HepG2 (cell line): ENCODE results near the gene ASIC3. TPM values are rescaled to one million over a fixed set of nuclear protein-coding genes. Genes with fewer than 3 reads are reported as not detected.

Experiments used
- ATF6 ChIP-seq: sonication (generic); formaldehyde crosslinking; conservative IDR thresholded peaks from 2 replicates; pipeline ENCODE4 v1.4.0; 2020; ENCODE audit warnings: missing genetic modification reagents
- BCL3 ChIP-seq: sonication (generic); formaldehyde crosslinking; IDR thresholded peaks from 2 replicates; pipeline ENCODE4 v1.5.1; 2020; ENCODE audit warnings: mild to moderate bottlenecking, missing genetic modification reagents, moderate library complexity
- CBX5 ChIP-seq: sonication (generic); formaldehyde crosslinking; IDR thresholded peaks from 2 replicates; pipeline ENCODE4 v1.4.0; 2020; ENCODE audit warnings: missing genetic modification reagents, borderline replicate concordance
- FOXP1 ChIP-seq, 2 experiments: fragments of 450-650 bp in 1 of 2; IDR thresholded peaks; 2 replicates each; pipeline ENCODE4 v1.6.1; 2017 to 2018; ENCODE audit warnings: antibody characterized with exemption in 1 of 2
- GATAD2A ChIP-seq: IDR thresholded peaks from 2 replicates; pipeline ENCODE4 v1.6.1; 2016
- HNRNPH1 ChIP-seq: fragments of 200-400 bp; formaldehyde crosslinking; optimal IDR thresholded peaks from 2 replicates; pipeline ENCODE3; 2017; ENCODE audit warnings: mild to moderate bottlenecking, low read depth, low read length
- IKZF1 ChIP-seq: fragments of 450-650 bp; IDR thresholded peaks from 2 replicates; pipeline ENCODE4 v1.7.1; 2016
- LBX2 ChIP-seq: sonication (generic); formaldehyde crosslinking; IDR thresholded peaks from 2 replicates; pipeline ENCODE4 v1.5.0; 2020; ENCODE audit warnings: missing genetic modification reagents, mild to moderate bottlenecking, borderline replicate concordance
- MAF1 ChIP-seq: sonication (generic); formaldehyde crosslinking; IDR thresholded peaks from 2 replicates; pipeline ENCODE4 v1.5.0; 2020; ENCODE audit warnings: missing genetic modification reagents, borderline replicate concordance
- MBD4 ChIP-seq: IDR thresholded peaks from 2 replicates; pipeline ENCODE4 v1.6.1; 2012; ENCODE audit warnings: low read length, inconsistent platforms, borderline replicate concordance
- PCBP2 ChIP-seq: fragments of 200-400 bp; formaldehyde crosslinking; optimal IDR thresholded peaks from 2 replicates; pipeline ENCODE3; 2018; ENCODE audit warnings: low read length, low read depth; ENCODE audit not compliant: poor library complexity, severe bottlenecking
- TMF1 ChIP-seq: sonication (generic); formaldehyde crosslinking; IDR thresholded peaks from 2 replicates; pipeline ENCODE4 v1.8.1; 2022; ENCODE audit warnings: low read depth, missing genetic modification reagents
- ZFP62 ChIP-seq: sonication (generic); formaldehyde crosslinking; IDR thresholded peaks from 2 replicates; pipeline ENCODE4 v1.4.0; 2020; ENCODE audit warnings: missing genetic modification reagents
- ZGPAT ChIP-seq: IDR thresholded peaks from 2 replicates; pipeline ENCODE4 v1.6.1; 2016; ENCODE audit warnings: mild to moderate bottlenecking
- ZKSCAN5 ChIP-seq: sonication (generic); formaldehyde crosslinking; IDR thresholded peaks from 2 replicates; pipeline ENCODE4 v1.5.1; 2020; ENCODE audit warnings: mild to moderate bottlenecking, missing genetic modification reagents
- ZNF3 ChIP-seq: IDR thresholded peaks from 2 replicates; pipeline ENCODE4 v1.7.0; 2017; ENCODE audit warnings: inconsistent platforms
- ZNF816 ChIP-seq: sonication (generic); formaldehyde crosslinking; IDR thresholded peaks from 2 replicates; pipeline ENCODE4 v1.8.0; 2022; ENCODE audit warnings: missing genetic modification reagents, mild to moderate bottlenecking, borderline replicate concordance
- polyA plus RNA-seq, 8 experiments: library from polyadenylated mRNA; depleted of rRNA in 3 of 8; stranded (reverse) in 7 of 8; unstranded in 1 of 8; fragments of >200 nt; fragmentation: Illumina TruSeq in 4 of 8; extraction: Trizol in 4 of 8; gene quantifications; 2 replicates each; pipeline versions ENCODE4 v1.2.1 to v1.2.3, GENCODE V29; 2011 to 2016; ENCODE audit warnings: low read depth in 4 of 8, missing spikeins in 1 of 8, mixed read lengths in 1 of 8; ENCODE audit not compliant: insufficient read depth in 1 of 8
- total RNA-seq, 5 experiments: library from RNA; depleted of rRNA; stranded (reverse); fragments of >200 nt; fragmentation: Illumina TruSeq; extraction: Trizol; gene quantifications; 2 replicates each; pipeline ENCODE4 v1.2.3, GENCODE V29; 2016; ENCODE audit warnings: low read depth in 1 of 5
- TF ChIP-seq, protein P1 (sequence below): sonication (generic); formaldehyde crosslinking; IDR thresholded peaks from 2 replicates; pipeline ENCODE4 v1.5.1; 2020; ENCODE audit warnings: missing genetic modification reagents, mild to moderate bottlenecking, borderline replicate concordance
- TF ChIP-seq, protein P2 (sequence below): sonication (generic); formaldehyde crosslinking; IDR thresholded peaks from 2 replicates; pipeline ENCODE4 v1.4.0; 2020; ENCODE audit warnings: missing genetic modification reagents
- TF ChIP-seq, protein P3 (sequence below): IDR thresholded peaks from 2 replicates; pipeline ENCODE4 v1.6.1; 2018; ENCODE audit warnings: missing genetic modification reagents

The ASIC3 gene
- total and polyA plus RNA-seq, 2 of the 13 experiments (the other 11 are each of a cell fraction or from before 2014, with no cell fraction given), result 0.51 TPM; not detected in 1

DNA sequence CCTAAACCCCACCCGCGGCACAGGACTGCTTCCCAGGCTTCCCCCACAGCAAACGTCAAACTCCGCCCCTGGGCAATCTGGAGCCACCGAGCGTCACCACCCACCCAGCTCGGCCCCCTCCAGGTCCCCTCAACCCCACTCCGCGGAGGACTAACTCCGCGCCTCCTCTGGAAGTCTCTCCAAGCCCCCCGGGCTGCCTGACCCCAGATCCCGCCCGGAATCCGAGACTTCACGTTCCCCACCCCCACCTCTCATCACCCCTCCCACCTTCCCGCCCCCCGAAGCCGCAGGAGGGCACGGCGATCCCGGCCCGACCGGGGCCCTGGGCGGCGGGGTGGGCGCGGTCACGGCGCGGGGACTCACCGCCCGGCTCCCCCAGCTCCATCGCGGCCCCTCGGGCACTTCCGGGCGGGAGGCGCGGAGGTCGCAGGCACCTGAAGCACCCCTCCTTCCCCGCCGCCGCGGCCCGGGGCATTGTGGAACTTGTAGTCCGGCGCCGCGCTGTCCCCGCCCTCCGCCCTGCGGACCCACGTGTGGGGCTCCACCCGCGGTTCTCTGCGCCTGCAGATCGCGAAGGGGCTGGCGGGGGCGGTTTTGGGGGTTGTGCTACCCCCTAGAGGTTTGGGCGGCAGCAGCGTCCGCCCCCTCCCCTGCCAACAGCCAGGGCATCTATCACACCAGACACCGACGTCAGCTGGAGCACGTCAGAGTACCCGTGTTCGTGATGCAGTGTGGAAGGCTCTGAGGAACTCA lies 34.9 kb downstream of the ASIC3 start, which contains the start of gene TMUB1 (continued):
- TF ChIP-seq, protein P1, sequence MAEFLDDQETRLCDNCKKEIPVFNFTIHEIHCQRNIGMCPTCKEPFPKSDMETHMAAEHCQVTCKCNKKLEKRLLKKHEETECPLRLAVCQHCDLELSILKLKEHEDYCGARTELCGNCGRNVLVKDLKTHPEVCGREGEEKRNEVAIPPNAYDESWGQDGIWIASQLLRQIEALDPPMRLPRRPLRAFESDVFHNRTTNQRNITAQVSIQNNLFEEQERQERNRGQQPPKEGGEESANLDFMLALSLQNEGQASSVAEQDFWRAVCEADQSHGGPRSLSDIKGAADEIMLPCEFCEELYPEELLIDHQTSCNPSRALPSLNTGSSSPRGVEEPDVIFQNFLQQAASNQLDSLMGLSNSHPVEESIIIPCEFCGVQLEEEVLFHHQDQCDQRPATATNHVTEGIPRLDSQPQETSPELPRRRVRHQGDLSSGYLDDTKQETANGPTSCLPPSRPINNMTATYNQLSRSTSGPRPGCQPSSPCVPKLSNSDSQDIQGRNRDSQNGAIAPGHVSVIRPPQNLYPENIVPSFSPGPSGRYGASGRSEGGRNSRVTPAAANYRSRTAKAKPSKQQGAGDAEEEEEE (CRISPR knock-in tag), result no peak
- no peak for TF ChIP-seq PCBP2
- no peak for TF ChIP-seq ZGPAT (CRISPR knock-in tag)
- no peak for TF ChIP-seq ZFP62
- no peak for TF ChIP-seq IKZF1
- TF ChIP-seq, protein P2, sequence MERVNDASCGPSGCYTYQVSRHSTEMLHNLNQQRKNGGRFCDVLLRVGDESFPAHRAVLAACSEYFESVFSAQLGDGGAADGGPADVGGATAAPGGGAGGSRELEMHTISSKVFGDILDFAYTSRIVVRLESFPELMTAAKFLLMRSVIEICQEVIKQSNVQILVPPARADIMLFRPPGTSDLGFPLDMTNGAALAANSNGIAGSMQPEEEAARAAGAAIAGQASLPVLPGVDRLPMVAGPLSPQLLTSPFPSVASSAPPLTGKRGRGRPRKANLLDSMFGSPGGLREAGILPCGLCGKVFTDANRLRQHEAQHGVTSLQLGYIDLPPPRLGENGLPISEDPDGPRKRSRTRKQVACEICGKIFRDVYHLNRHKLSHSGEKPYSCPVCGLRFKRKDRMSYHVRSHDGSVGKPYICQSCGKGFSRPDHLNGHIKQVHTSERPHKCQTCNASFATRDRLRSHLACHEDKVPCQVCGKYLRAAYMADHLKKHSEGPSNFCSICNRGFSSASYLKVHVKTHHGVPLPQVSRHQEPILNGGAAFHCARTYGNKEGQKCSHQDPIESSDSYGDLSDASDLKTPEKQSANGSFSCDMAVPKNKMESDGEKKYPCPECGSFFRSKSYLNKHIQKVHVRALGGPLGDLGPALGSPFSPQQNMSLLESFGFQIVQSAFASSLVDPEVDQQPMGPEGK (CRISPR knock-in tag), result peak; percentile 49
- TF ChIP-seq ZKSCAN5 (CRISPR knock-in tag), result no peak
- no peak for TF ChIP-seq CBX5 (CRISPR knock-in tag)
- TF ChIP-seq, protein P3, sequence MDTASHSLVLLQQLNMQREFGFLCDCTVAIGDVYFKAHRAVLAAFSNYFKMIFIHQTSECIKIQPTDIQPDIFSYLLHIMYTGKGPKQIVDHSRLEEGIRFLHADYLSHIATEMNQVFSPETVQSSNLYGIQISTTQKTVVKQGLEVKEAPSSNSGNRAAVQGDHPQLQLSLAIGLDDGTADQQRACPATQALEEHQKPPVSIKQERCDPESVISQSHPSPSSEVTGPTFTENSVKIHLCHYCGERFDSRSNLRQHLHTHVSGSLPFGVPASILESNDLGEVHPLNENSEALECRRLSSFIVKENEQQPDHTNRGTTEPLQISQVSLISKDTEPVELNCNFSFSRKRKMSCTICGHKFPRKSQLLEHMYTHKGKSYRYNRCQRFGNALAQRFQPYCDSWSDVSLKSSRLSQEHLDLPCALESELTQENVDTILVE, result peak; percentile 59; the same call in 1 of the 2 replicates
- no peak for TF ChIP-seq TMF1 (CRISPR knock-in tag)
- TF ChIP-seq LBX2 (CRISPR knock-in tag), result no peak
- no peak for TF ChIP-seq MAF1
- TF ChIP-seq ZNF816 (CRISPR knock-in tag), result no peak
- TF ChIP-seq FOXP1 (IDR thresholded peaks at IDR 0.05), result no peak
- no peak for TF ChIP-seq FOXP1 (CRISPR knock-in tag; IDR thresholded peaks at IDR 0.05)
- no peak for TF ChIP-seq ZNF3
- TF ChIP-seq BCL3 (CRISPR knock-in tag), result no peak; the same call in 1 of the 2 replicates
- TF ChIP-seq HNRNPH1, result no peak
- no peak for TF ChIP-seq GATAD2A (CRISPR knock-in tag)
- TF ChIP-seq ATF6 (CRISPR knock-in tag), result no peak
- TF ChIP-seq MBD4, result no peak
